Endodermal cell (in vitro differentiated cells): ENCODE measurements around the gene DRG1. TPM values are rescaled to one million over a fixed set of nuclear protein-coding genes. Genes with fewer than 3 reads are reported as not detected.

Experiments
- DNase-seq: peaks from one replicate; pipeline ENCODE4 v3.0.0-alpha.2; 2017
- H3K27ac ChIP-seq: 2 replicates; pipeline ENCODE4 v1.5.1; 2013; ENCODE audit warnings: mild to moderate bottlenecking, low read depth, low read length, moderate library complexity
- H3K27me3 ChIP-seq: 2 replicates; pipeline ENCODE4 v1.6.1; 2013; ENCODE audit warnings: mild to moderate bottlenecking, low read length, moderate library complexity; ENCODE audit not compliant: insufficient read depth, control insufficient read depth, poor library complexity, severe bottlenecking
- H3K36me3 ChIP-seq: 2 replicates; pipeline ENCODE4 v1.7.0; 2013; ENCODE audit warnings: mild to moderate bottlenecking, low read length, moderate library complexity; ENCODE audit not compliant: control insufficient read depth, insufficient read depth
- H3K4me1 ChIP-seq: one replicate; pipeline ENCODE4 v1.7.0; 2013; ENCODE audit warnings: low read length; ENCODE audit not compliant: control insufficient read depth, insufficient read depth
- H3K4me3 ChIP-seq: 2 replicates; pipeline ENCODE4 v1.5.1; 2013; ENCODE audit warnings: mild to moderate bottlenecking, low read length, moderate library complexity
- H3K9ac ChIP-seq: 2 replicates; pipeline ENCODE4 v1.6.1; 2013; ENCODE audit warnings: mild to moderate bottlenecking, low read length, moderate library complexity; ENCODE audit not compliant: poor library complexity, severe bottlenecking; ENCODE audit errors: extremely low read depth
- H3K9me3 ChIP-seq: 2 replicates; pipeline ENCODE4 v1.6.1; 2013; ENCODE audit warnings: mild to moderate bottlenecking, low read length, moderate library complexity; ENCODE audit not compliant: control insufficient read depth
- H3K27ac Mint-ChIP-seq: 2 replicates; pipeline ENCODE4 v1.8.0; 2020; ENCODE audit warnings: mixed read lengths
- H3K27me3 Mint-ChIP-seq: 2 replicates; pipeline ENCODE4 v1.8.0; 2021; ENCODE audit warnings: mild to moderate bottlenecking, mixed read lengths; ENCODE audit not compliant: insufficient read depth
- H3K36me3 Mint-ChIP-seq: 2 replicates; pipeline ENCODE4 v1.8.0; 2020; ENCODE audit warnings: low read depth, mixed read lengths
- H3K4me1 Mint-ChIP-seq: 2 replicates; pipeline ENCODE4 v1.8.0; 2020; ENCODE audit warnings: mixed read lengths
- H3K4me3 Mint-ChIP-seq: 2 replicates; pipeline ENCODE4 v1.8.0; 2020; ENCODE audit warnings: mild to moderate bottlenecking, moderate library complexity, mixed read lengths
- H3K9me3 Mint-ChIP-seq: 2 replicates; pipeline ENCODE4 v1.8.0; 2020; ENCODE audit warnings: mild to moderate bottlenecking, mixed read lengths
- WGBS, 2 experiments: methylation state at CpG; one replicate each; pipeline versions ENCODE4 v1.1.5 to v1.1.7; 2013; ENCODE audit warnings: missing lambda C conversion rate in 2 of 2, mixed read lengths in 1 of 2; ENCODE audit not compliant: insufficient coverage in 1 of 2, insufficient read length in 1 of 2; 5-methylcytosine and 5-hydroxymethylcytosine counted together
- total RNA-seq, 2 donors: library from RNA; stranded (reverse); fragmentation: NEBNext Ultra II Directional in 1 of 2; extraction: Animal tissue kit (Norgen Biotek cat#: 25700) in 1 of 2; gene quantifications; 2 replicates in 1 of 2; 3 replicates in 1 of 2; pipeline ENCODE4 v1.2.1, GENCODE V29; 2021
- TF ChIP-seq, protein P1 (sequence below): fragments of 200-600 bp; sonication (generic); conservative IDR thresholded peaks from 2 replicates; pipeline ENCODE4 v1.5.0; 2021; ENCODE audit warnings: antibody characterized with exemption, mild to moderate bottlenecking

The DRG1 gene
- total RNA-seq, 2 donors from 2014 or later = 79.9 to 93.5 TPM

DNA sequence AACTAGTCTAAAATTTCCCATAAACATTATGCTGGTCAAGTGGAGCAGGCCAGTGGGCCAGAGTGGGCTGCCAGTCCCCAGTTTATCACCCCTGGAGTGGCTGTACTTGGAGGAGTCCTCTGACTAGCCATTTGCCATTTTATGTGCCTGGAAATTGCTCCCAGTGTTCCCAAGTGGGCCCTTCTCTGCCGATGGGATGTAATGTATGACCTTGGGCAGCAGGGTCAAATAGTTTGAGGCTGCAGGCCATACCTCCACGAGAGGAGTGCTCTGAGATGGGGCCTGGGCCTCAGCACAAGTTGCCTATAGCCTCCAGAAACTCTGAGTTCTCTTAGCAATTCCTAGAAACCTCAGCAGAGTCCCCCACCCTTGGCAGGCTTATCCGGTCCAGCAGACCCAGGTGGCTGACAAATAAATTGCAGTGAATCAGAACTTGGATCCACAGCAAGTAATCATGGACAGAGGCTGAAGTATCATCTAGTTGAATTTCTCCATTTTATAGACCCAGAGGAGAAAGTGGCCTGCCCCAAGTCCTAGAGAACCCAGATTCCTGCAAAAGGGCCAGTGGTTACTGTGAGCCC is 35.4 kb upstream of the DRG1 start:
- Mint-ChIP-seq H3K27ac (peak overlapping the region; percentile 26), H3K4me1 (no peaks in the 10 kb centered on the region), H3K36me3 (no peaks in the 10 kb centered on the region), H3K4me3 (no peak overlapping the region), H3K9me3 (peaks cover 24% of the 10 kb centered on the region), H3K27me3 (no peaks in the 10 kb centered on the region)
- no peaks in the 10 kb centered on the region for H3K4me1 ChIP-seq
- H3K4me3 ChIP-seq = peak overlapping the region; percentile 68
- WGBS, 2 experiments = 77 to 86% methylated on average over 3 of the region's 3 CpGs
- H3K27me3 ChIP-seq = no peaks in the 10 kb centered on the region
- peaks cover 15% of the 10 kb centered on the region for H3K9me3 ChIP-seq
- H3K36me3 ChIP-seq = no peaks in the 10 kb centered on the region
- no peak overlapping the region for H3K9ac ChIP-seq
- no peak overlapping the region for H3K27ac ChIP-seq
- peak; percentile 52 for DNase-seq
- TF ChIP-seq, protein P1, sequence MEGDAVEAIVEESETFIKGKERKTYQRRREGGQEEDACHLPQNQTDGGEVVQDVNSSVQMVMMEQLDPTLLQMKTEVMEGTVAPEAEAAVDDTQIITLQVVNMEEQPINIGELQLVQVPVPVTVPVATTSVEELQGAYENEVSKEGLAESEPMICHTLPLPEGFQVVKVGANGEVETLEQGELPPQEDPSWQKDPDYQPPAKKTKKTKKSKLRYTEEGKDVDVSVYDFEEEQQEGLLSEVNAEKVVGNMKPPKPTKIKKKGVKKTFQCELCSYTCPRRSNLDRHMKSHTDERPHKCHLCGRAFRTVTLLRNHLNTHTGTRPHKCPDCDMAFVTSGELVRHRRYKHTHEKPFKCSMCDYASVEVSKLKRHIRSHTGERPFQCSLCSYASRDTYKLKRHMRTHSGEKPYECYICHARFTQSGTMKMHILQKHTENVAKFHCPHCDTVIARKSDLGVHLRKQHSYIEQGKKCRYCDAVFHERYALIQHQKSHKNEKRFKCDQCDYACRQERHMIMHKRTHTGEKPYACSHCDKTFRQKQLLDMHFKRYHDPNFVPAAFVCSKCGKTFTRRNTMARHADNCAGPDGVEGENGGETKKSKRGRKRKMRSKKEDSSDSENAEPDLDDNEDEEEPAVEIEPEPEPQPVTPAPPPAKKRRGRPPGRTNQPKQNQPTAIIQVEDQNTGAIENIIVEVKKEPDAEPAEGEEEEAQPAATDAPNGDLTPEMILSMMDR = no peak

DNA sequence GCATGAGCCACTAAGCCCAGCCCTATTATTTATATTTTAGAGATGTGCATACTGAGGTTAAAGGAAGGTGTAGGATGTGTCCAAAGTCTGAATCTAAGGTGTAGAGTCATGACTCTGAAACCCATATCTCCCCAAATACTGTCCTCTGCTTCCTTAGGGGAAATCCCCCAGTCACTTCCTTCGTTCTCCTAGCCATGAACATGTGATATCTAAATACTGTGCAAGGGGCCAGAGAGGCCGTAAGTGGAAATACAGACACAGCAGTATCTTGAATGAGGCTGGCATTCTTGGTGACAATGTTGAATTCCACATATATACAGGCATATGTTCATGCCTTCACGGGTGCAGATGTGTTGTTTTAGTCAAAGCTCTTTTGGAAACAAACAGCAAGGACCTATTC is 32.0 kb upstream of the DRG1 start:
- peaks cover 15% of the 10 kb centered on the region for H3K9me3 Mint-ChIP-seq
- Histone ChIP-seq H3K9ac (no peak overlapping the region), H3K4me3 (no peak overlapping the region), H3K4me1 (no peaks in the 10 kb centered on the region), H3K36me3 (no peaks in the 10 kb centered on the region), H3K27ac (no peak overlapping the region), H3K27me3 (no peaks in the 10 kb centered on the region), H3K9me3 (peaks cover 10% of the 10 kb centered on the region)
- H3K4me3 Mint-ChIP-seq = no peak overlapping the region
- H3K27me3 Mint-ChIP-seq = no peaks in the 10 kb centered on the region
- no peak overlapping the region for H3K27ac Mint-ChIP-seq
- WGBS, 2 experiments = 93 to 98% methylated on average over 2 to 3 of the region's 3 CpGs
- H3K36me3 Mint-ChIP-seq = no peaks in the 10 kb centered on the region
- no peak for DNase-seq
- H3K4me1 Mint-ChIP-seq = no peaks in the 10 kb centered on the region
- TF ChIP-seq, protein P1 = no peak

DNA sequence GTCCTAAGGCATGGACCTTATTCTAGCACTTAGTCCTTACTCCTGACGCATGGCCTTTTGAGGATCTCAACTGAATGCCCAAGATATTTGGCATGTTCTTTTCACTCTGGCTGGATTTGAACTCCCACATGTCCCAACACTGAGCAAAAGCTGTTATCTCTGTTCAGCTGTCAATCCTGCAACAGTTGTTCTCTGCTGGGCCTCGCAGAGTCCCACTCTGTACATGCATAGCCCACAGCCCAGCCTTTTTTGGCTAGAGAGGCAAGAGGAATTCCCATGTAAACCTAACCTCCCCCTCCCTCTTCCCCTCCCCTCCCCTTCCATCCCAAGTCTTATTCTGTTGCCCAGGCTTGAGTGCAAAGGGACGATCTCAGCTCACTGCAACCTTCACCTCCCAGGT is 21.8 kb upstream of the DRG1 start:
- Histone ChIP-seq H3K27me3 (no peaks in the 10 kb centered on the region), H3K4me3 (no peak overlapping the region), H3K9me3 (no peaks in the 10 kb centered on the region), H3K4me1 (no peaks in the 10 kb centered on the region), H3K36me3 (no peaks in the 10 kb centered on the region), H3K27ac (no peak overlapping the region), H3K9ac (no peak overlapping the region)
- Mint-ChIP-seq H3K36me3 (no peaks in the 10 kb centered on the region), H3K4me1 (no peaks in the 10 kb centered on the region), H3K27ac (no peak overlapping the region), H3K9me3 (no peaks in the 10 kb centered on the region), H3K27me3 (no peaks in the 10 kb centered on the region), H3K4me3 (no peak overlapping the region)
- DNase-seq = no peak
- TF ChIP-seq, protein P1 = no peak
- WGBS, 2 experiments = 83 to 94% methylated on average over 3 of the region's 3 CpGs
